ENCODE data around the gene BEX2.

DNA sequence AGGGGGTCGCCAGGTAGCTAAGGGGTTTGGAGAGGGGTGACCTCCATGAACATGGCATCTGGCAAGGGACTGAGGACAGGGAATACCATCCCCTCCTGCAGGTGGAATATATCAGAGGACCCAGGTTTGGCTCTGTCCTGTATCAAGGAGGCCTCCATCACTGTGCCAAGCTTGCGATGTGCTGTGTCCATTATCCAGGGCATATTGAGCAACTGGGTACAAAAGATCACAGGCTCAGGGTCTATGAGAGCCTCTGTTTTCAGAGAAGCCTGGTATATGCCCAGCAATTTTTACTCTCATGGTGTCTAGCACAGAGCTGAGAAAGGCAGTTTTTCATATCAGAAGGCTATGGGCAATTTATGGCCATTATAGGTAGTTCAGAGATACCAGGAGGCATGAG lies 17.7 kb downstream of the BEX2 start:
- TF ChIP-seq, protein P1, sequence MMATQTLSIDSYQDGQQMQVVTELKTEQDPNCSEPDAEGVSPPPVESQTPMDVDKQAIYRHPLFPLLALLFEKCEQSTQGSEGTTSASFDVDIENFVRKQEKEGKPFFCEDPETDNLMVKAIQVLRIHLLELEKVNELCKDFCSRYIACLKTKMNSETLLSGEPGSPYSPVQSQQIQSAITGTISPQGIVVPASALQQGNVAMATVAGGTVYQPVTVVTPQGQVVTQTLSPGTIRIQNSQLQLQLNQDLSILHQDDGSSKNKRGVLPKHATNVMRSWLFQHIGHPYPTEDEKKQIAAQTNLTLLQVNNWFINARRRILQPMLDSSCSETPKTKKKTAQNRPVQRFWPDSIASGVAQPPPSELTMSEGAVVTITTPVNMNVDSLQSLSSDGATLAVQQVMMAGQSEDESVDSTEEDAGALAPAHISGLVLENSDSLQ (IDR thresholded peaks at IDR 0.05) = no peak
- no peak for TF ChIP-seq BHLHE40 (IDR thresholded peaks at IDR 0.05; ENCODE audit: borderline replicate concordance)
- no peak for TF ChIP-seq FOXK2 (IDR thresholded peaks at IDR 0.05)
- no peak for TF ChIP-seq FOXM1 (IDR thresholded peaks at IDR 0.05; ENCODE audit: borderline replicate concordance)
- no peak for TF ChIP-seq TARDBP (IDR thresholded peaks at IDR 0.05)
- no peak for TF ChIP-seq SP1 (IDR thresholded peaks at IDR 0.05)
- TF ChIP-seq L3MBTL2 (conservative IDR thresholded peaks at IDR 0.05) = no peak
- no peak for TF ChIP-seq SUZ12 (IDR thresholded peaks at IDR 0.05)
- TF ChIP-seq NFRKB (IDR thresholded peaks at IDR 0.05) = no peak
- no peak for TF ChIP-seq ELF4 (IDR thresholded peaks at IDR 0.05)
- TF ChIP-seq LEF1 (IDR thresholded peaks at IDR 0.05; ENCODE audit: borderline replicate concordance) = no peak
- no peak for TF ChIP-seq ARNT (IDR thresholded peaks at IDR 0.05)
- no peak for TF ChIP-seq HDGF (IDR thresholded peaks at IDR 0.05; ENCODE audit: borderline replicate concordance)
- TF ChIP-seq FOXA1 (IDR thresholded peaks at IDR 0.05) = no peak

Measured in HEK293T (cell line).